ENCODE results near the gene SLC28A1.

SLC28A1 gene

GRCh38 chr15:84880007-84880406 is 4.5 kb upstream of the SLC28A1 start:
- in situ Hi-C loops (cut with HindIII; ENCODE audit: low pct_unique_long_range_greater_than_20kb, low sequenced_read_pairs): no loop called here
- no peak for TF ChIP-seq JUND (IDR thresholded peaks at IDR 0.05; ENCODE audit: low read depth)

GRCh38 chr15:84880822-84881519 is 3.5 kb upstream of the SLC28A1 start:
- no peak for DNase-seq (ENCODE audit: low read depth in 1 of 2, low spot score in 1 of 2)
- in situ Hi-C loops (cut with HindIII; ENCODE audit: low pct_unique_long_range_greater_than_20kb, low sequenced_read_pairs): no loop called here
- no peak for TF ChIP-seq JUND (IDR thresholded peaks at IDR 0.05; ENCODE audit: low read depth)

More at GRCh38 chr15:84880007-84880406, 4.5 kb upstream of the SLC28A1 start:
- DNase-seq (ENCODE audit: low read depth in 1 of 2, low spot score in 1 of 2): no peak

GRCh38 chr15:84881520-84881830 is 3.0 kb upstream of the SLC28A1 start:
- in situ Hi-C loops (cut with HindIII; ENCODE audit: low pct_unique_long_range_greater_than_20kb, low sequenced_read_pairs): no loop called here
- TF ChIP-seq JUND (IDR thresholded peaks at IDR 0.05; ENCODE audit: low read depth): no peak
- no peak for DNase-seq (ENCODE audit: low read depth in 1 of 2, low spot score in 1 of 2)

GRCh38 chr15:84883466-84883865 is 996 bp upstream of the SLC28A1 start:
- in situ Hi-C loops (cut with HindIII; ENCODE audit: low pct_unique_long_range_greater_than_20kb, low sequenced_read_pairs): no loop called here
- DNase-seq (ENCODE audit: low read depth in 1 of 2, low spot score in 1 of 2): no peak

GRCh38 chr15:84885801-84886200 is 1.3 kb downstream of the SLC28A1 start:
- DNase-seq (ENCODE audit: low read depth in 1 of 2, low spot score in 1 of 2): no peak
- in situ Hi-C loops (cut with HindIII; ENCODE audit: low pct_unique_long_range_greater_than_20kb, low sequenced_read_pairs): no loop called here
- TF ChIP-seq JUND (IDR thresholded peaks at IDR 0.05; ENCODE audit: low read depth): no peak

More at GRCh38 chr15:84883466-84883865, 996 bp upstream of the SLC28A1 start:
- no peak for TF ChIP-seq JUND (IDR thresholded peaks at IDR 0.05; ENCODE audit: low read depth)

- in situ Hi-C loops (cut with HindIII; ENCODE audit: low pct_unique_long_range_greater_than_20kb, low sequenced_read_pairs): no loop called here
- no peak for TF ChIP-seq JUND (IDR thresholded peaks at IDR 0.05; ENCODE audit: low read depth)
- DNase-seq (ENCODE audit: low read depth in 1 of 2, low spot score in 1 of 2): no peak
Observed at GRCh38 chr15:84886211-84886983, 1.9 kb downstream of the SLC28A1 start.

GRCh38 chr15:84886984-84887299 is 2.5 kb downstream of the SLC28A1 start:
- in situ Hi-C loops (cut with HindIII; ENCODE audit: low pct_unique_long_range_greater_than_20kb, low sequenced_read_pairs): no loop called here
- DNase-seq (ENCODE audit: low read depth in 1 of 2, low spot score in 1 of 2): no peak
- TF ChIP-seq JUND (IDR thresholded peaks at IDR 0.05; ENCODE audit: low read depth): no peak

GRCh38 chr15:84887938-84888337 is 3.5 kb downstream of the SLC28A1 start:
- DNase-seq (ENCODE audit: low read depth in 1 of 2, low spot score in 1 of 2): no peak
- in situ Hi-C loops (cut with HindIII; ENCODE audit: low pct_unique_long_range_greater_than_20kb, low sequenced_read_pairs): no loop called here
- no peak for TF ChIP-seq JUND (IDR thresholded peaks at IDR 0.05; ENCODE audit: low read depth)

GRCh38 chr15:84888639-84889038 is 4.2 kb downstream of the SLC28A1 start:
- TF ChIP-seq JUND (IDR thresholded peaks at IDR 0.05; ENCODE audit: low read depth): no peak
- in situ Hi-C loops (cut with HindIII; ENCODE audit: low pct_unique_long_range_greater_than_20kb, low sequenced_read_pairs): no loop called here
- DNase-seq (ENCODE audit: low read depth in 1 of 2, low spot score in 1 of 2): no peak

- in situ Hi-C loops (cut with HindIII; ENCODE audit: low pct_unique_long_range_greater_than_20kb, low sequenced_read_pairs): no loop called here
- no peak for DNase-seq (ENCODE audit: low read depth in 1 of 2, low spot score in 1 of 2)
- TF ChIP-seq JUND (IDR thresholded peaks at IDR 0.05; ENCODE audit: low read depth): no peak
Observed at GRCh38 chr15:84889313-84889990, 5.0 kb downstream of the SLC28A1 start.

GRCh38 chr15:84889991-84890669 is 5.7 kb downstream of the SLC28A1 start:
- in situ Hi-C loops (cut with HindIII; ENCODE audit: low pct_unique_long_range_greater_than_20kb, low sequenced_read_pairs): no loop called here
- no peak for DNase-seq (ENCODE audit: low read depth in 1 of 2, low spot score in 1 of 2)

GRCh38 chr15:84890670-84891162 is 6.3 kb downstream of the SLC28A1 start:
- no peak for TF ChIP-seq JUND (IDR thresholded peaks at IDR 0.05; ENCODE audit: low read depth)
- in situ Hi-C loops (cut with HindIII; ENCODE audit: low pct_unique_long_range_greater_than_20kb, low sequenced_read_pairs): no loop called here
- no peak for DNase-seq (ENCODE audit: low read depth in 1 of 2, low spot score in 1 of 2)

More at GRCh38 chr15:84889991-84890669, 5.7 kb downstream of the SLC28A1 start:
- TF ChIP-seq JUND (IDR thresholded peaks at IDR 0.05; ENCODE audit: low read depth): no peak

All from T47D (cell line).